LoVo (cell line): Measurements from ENCODE around the gene MT1E.
A peak's percentile ranks its signal among the peaks of the same experiment; 100 is the strongest.

ENCODE experiments used
- DNase-seq: peaks from one replicate; pipeline ENCODE4 v3.0.0-alpha.2; 2016; ENCODE audit warnings: low spot score

The MT1E gene

DNA sequence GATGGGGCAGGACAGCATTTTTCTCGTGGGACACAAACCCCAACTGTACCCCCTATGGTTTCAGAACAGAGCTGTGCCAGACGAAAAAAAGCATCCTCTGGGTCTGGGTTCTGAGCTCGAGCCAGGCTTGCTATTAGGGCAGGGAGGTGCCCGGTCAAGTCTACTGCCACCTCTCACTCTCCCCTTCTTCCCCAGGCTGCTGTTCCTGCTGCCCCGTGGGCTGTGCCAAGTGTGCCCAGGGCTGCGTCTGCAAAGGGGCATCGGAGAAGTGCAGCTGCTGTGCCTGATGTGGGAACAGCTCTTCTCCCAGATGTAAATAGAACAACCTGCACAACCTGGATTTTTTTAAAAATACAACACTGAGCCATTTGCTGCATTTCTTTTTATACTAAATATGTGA lies 1.1 kb downstream of the MT1E start:
- DNase-seq = no peak

- no peak for DNase-seq
Observed at GRCh38 chr16:56628486-56629350, 3.1 kb downstream of the MT1E start.

DNA sequence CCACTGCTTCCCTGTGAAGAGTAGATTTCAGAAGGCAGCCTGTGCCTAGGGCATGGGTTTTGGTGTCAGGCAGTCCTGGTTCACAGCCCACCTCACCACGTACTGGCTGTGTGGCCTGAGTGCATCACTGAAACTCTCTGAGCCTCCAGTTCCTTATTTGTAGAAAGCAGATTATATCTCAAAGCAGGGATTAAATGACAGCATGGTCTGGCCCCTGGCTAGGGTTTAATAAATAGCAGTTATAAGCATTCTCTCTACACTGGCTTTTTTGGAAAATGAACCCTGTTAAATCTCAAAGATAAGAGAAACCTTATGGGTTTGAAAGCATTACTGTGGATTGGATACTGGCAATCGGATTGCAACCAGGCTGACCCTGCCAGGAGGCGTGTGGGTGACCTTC lies 4.0 kb downstream of the MT1E start:
- no peak for DNase-seq

DNA sequence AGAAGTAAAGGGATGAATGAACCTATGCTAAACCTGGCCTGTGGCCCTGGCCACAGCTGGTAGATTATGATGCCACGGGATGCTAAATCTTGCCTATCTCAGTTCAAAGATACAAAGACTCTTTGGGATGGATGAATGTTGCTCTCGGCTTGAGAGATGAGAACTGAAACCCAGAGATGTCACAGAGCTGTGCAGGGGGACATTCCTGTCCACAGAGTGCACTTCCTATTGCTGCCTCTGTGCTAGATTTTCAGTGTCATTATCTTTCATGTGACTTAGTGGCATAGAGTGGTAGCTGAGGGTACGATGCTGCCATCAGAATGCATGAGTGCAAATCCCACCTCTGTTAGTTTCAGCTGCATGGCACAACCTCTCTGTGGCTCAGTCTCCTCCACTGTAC lies 4.6 kb downstream of the MT1E start:
- DNase-seq = no peak

DNA sequence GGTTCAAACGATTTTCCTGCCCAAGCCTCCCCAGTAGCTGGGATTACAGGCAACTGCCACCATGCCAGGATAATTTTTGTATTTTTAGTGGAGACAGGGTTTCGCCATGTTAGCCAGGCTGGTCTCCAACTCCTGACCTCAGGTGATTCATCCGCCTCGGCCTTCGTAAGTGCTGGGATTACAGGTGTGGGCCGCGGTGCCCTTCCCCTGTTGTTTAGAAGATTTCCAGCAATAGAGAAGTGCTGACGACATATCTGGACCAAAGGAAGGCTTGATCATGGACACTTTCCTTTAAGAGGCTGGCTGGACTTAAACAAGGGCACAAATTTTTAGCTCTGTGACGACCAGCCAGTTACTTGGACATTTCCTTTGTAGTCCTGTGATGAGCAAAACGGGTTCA lies 5.6 kb downstream of the MT1E start:
- DNase-seq = no peak

DNA sequence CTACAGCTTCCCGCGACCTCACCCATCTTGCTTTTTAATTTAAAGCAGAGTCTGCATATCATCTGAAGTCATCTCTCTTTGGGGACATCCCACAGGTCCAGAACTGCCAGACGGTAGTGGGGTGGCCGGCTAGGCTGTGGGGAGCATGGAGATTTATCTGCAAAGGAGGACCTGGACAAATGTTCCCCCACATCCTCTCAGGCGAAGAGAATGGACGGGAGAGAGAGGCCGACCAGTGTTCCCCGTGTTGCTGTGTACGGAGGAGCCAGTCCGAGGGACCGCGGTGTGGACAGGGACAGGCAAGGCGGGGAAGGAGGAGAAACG lies 6.2 kb downstream of the MT1E start:
- DNase-seq = no peak

DNA sequence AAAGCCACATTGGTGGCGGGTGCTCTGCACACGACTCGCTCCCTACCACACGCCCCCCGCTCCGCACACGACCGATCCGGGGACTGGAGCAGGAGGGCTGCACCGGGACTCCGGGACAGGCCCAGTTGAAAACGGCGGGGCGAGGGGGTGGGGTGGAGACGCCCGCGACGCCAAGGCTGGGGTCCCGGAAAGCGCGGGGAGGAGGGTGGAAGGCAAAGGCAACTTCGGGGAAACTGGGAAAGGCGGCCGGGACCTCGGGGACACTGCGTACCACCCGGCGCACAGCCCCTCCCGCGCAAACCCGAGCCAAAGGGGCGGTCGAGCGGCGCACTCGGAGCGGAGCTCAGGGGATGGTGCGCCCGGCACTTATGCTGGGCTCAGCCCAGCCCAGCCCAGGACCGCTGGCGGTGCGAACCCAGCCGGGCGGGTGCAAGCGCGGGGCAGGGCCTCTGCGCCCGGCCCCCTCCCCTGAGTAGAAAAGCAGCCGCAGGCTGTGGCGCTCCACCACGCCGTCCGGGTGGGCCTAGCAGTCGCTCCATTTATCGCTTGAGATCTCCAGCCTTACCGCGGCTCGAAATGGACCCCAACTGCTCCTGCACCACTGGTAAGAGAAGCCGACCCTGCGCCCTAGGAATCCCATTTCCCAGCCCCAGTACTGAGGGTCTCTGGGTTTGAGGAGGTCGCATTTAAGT lies 6.7 kb downstream of the MT1E start, which contains the start of gene MT1M:
Gene MT1M, plus strand, starts transcription at position 504 of the 692 bp plus-strand sequence. Its CDS starts 73 bp downstream, at position 577.
- no peak for DNase-seq

DNA sequence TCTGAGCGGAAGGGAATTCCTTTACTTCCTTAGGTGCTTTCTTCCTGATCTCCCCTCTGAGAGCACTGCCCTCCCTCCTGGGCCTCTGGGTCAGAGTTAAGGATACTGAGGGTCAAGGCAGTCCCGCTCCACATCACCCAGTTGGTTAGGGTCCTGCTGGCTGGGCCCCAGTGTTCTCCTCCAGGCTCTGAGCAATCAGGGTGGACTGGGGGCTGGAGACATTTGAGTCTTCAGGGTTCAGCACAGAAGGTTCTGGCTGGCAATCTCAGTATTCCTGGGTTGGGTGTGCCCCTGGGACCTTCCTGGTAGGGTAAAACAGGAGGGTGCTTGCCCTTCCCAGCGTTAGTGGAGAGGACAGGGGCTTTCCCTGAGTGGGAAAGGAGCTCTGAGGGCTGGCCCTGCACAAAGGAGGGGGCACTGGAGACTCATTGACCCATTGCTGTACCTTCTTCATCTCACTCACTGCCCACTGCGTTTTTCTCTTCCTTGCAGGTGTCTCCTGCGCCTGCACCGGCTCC lies 7.3 kb downstream of the MT1E start:
- DNase-seq = no peak

DNA sequence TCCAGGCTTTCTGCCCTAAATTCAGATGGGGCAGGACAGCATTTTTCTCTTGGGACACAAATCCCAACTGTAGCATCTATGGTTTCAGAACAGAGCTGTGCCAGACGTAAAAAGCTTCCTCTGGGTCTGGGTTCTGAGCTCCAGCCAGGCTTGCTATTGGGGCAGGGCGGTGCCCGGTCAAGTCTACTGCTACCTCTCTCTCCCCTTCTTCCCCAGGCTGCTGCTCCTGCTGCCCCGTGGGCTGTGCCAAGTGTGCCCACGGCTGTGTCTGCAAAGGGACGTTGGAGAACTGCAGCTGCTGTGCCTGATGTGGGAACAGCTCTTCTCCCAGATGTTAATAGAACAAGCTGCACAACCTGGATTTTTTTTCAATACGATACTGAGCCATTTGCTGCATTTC lies 8.0 kb downstream of the MT1E start:
- no peak for DNase-seq

DNA sequence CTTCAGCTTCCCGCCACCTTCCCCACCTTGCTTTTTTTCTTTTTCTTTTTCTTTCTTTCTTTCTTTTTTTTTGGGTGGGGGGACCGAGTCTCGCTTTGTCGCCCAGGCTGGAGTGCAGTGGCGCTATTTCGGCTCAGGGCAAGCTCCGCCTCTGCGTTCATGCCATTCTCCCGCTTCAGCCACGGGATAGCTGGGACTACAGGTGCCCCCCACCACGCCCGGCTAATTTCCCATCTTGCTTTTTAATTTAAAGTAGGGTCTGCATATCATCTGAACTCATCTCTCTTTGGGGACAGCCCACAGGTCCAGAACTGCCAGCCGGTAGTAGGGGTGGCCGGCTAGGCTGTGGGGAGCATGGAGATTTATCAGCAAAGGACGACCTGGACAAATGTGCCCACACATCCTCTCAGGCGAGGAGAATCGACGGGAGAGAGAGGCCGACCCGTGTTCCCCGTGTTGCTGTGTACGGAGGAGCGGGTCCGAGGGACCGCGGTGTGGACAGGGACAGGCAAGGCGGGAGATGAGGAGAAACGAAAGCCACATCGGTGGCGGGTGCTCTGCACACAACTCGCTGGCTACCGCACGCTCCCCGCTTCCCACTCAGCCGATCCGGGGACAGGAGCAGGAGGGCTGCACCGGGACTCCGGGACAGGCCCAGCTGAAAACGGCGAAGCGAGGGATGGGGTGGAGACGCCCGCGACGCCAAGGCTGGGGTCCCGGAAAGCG lies 9.3 kb downstream of the MT1E start:
- no peak for DNase-seq

- no peak for DNase-seq
Observed at GRCh38 chr16:56635441-56635967, 9.9 kb downstream of the MT1E start.

- DNase-seq = no peak
Observed at GRCh38 chr16:56636616-56637413, 11.2 kb downstream of the MT1E start.

DNA sequence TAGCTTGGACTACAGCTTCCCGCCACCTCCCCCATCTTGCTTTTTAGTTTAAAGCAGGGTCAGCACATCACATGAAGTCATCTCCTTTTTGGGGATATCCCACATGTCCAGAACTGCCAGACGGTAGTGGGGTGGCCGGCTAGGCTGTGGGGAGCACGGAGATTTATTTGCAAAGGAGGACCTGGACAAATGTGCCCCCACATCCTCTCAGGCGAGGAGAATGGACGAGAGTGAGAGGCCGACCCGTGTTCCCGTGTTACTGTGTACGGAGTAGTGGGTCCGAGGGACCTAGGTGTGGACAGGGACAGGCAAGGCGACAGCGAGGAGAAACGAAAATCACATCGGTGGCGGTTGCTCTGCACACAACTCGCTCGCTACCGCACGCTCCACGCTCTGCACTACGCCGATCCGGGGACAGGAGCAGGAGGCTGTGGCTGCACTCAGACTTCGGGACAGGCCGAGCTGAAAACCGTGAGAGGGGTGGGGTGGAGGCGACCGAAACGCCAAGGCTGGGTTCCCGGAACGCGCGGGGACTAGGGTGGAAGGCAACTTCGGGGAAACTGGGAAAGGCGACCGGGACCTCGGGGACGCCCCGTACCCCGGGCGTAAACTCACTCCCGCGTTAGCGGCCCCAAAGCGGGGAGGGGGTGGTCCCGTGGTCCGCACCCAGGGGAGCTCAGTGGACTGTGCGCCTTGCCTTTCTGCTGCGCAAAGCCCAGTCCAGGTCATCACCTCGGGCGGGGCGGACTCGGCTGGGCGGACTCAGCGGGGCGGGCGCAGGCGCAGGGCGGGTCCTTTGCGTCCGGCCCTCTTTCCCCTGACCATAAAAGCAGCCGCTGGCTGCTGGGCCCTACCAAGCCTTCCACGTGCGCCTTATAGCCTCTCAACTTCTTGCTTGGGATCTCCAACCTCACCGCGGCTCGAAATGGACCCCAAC lies 12.5 kb downstream of the MT1E start, which contains the start of gene MT1A:
Gene MT1A, plus strand, starts transcription at position 853 of the 937 bp plus-strand sequence. Its CDS starts 73 bp downstream, at position 926.
- peak; percentile 77 for DNase-seq

GRCh38 chr16:56639045-56639444 lies 13.5 kb downstream of the MT1E start:
- DNase-seq = no peak

- no peak for DNase-seq
Observed at GRCh38 chr16:56640076-56640475, 14.5 kb downstream of the MT1E start.

- no peak for DNase-seq
Observed at GRCh38 chr16:56641166-56641565, 15.6 kb downstream of the MT1E start.

- DNase-seq = peak; percentile 83
Observed at GRCh38 chr16:56643080-56643778, 17.6 kb downstream of the MT1E start.

DNA sequence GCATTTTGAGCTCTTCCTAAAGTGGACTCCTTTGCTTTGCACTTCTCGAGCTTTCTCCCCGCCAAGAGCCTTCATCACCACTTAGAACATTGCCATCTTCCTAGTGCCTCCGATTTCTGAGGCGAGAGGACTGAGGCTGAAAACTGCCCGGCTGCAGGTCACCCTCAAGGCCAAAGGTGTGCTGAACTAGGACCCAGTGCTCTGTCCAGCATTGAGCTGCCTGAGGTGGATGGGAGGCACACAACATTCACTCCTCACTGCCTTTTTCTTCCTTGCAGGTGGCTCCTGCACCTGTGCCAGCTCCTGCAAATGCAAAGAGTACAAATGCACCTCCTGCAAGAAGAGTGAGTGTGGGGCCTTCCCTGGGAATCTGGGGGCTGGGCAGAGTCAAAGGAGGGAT lies 18.3 kb downstream of the MT1E start:
- DNase-seq = no peak

DNA sequence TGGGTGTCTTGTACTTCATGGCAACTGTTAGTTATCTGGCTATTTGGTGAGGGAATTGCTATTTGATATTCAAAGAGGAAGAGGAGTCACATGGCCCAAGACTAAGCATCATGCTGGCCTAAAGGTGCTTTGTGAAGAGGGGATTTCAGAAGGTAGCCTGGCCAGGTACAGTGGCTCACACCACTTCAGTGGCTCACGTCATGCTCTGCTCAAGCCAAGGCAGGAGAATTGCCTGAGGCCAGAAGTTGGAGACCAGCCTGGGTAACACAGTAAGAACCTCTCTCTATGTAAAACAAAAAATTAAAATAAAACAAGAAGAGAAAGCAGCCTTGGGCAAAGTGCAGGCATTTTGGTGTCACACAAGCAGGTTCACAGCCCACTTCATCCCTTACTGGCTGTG lies 19.7 kb downstream of the MT1E start:
- DNase-seq = no peak

DNA sequence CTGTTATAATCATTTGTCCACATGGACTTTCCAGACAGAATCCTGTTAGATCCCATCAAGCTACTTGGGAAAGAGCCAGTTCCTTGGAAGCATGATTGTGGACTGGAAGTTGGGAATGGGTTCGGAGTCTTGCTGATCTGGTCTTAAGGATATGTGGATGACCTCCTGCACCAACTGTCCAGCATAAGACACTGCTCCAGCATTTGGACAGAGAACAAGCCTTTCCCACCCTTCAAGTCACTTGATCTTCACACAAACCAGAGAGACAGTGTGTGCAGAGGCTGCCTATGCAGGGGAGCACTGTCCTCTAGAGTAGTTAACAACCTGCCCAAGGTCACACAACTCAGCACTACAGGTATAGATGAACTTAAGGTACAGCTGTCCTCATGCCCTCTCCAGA lies 20.3 kb downstream of the MT1E start:
- no peak for DNase-seq
